Calu3 (cell line): ENCODE data around the gene TBC1D10B. TPM values are rescaled to one million over a fixed set of nuclear protein-coding genes. Genes with fewer than 3 reads are reported as not detected.

Experiments
- BruUV-seq: library from RNA; stranded (reverse); fragments of 400-500 nt; replicated peaks from 2 replicates; lab custom pipeline; 2021; lab: Mats Ljungman, UMichigan
- CTCF ChIA-PET: fragments of 300-600 bp; sonication (Branson Sonifier 250); formaldehyde crosslinking; loops from one replicate; lab custom pipeline; 2022; ENCODE audit warnings: antibody characterized with exemption; lab: Charles Lee
- DNase-seq: peaks from one replicate; pipeline ENCODE4 v3.0.0; 2022
- H3K27ac Mint-ChIP-seq: one replicate; pipeline ENCODE4 v1.8.0; 2022; ENCODE audit warnings: mixed read lengths; ENCODE audit not compliant: unreplicated experiment
- H3K27me3 Mint-ChIP-seq: one replicate; pipeline ENCODE4 v1.8.0; 2022; ENCODE audit warnings: mixed read lengths; ENCODE audit not compliant: unreplicated experiment
- H3K36me3 Mint-ChIP-seq: one replicate; pipeline ENCODE4 v1.8.0; 2022; ENCODE audit warnings: mild to moderate bottlenecking, moderate library complexity, mixed read lengths; ENCODE audit not compliant: insufficient read depth, unreplicated experiment
- H3K4me1 Mint-ChIP-seq: one replicate; pipeline ENCODE4 v1.8.0; 2022; ENCODE audit warnings: mild to moderate bottlenecking, low read depth, mixed read lengths; ENCODE audit not compliant: unreplicated experiment
- H3K4me3 Mint-ChIP-seq: one replicate; pipeline ENCODE4 v1.8.0; 2022; ENCODE audit warnings: mild to moderate bottlenecking, low read depth, moderate library complexity, mixed read lengths; ENCODE audit not compliant: unreplicated experiment
- H3K9me3 Mint-ChIP-seq: one replicate; pipeline ENCODE4 v1.8.0; 2022; ENCODE audit warnings: low read depth, mixed read lengths; ENCODE audit not compliant: unreplicated experiment
- CTCF ChIP-seq: fragments of 200-600 bp; IDR thresholded peaks from one replicate; pipeline ENCODE4 v1.8.0; 2022; ENCODE audit warnings: antibody characterized with exemption; ENCODE audit not compliant: unreplicated experiment
- intact Hi-C: fragments of 100-400 bp; cut with micrococcal nuclease; formaldehyde crosslinking; loops from one replicate; pipeline ENCODE4 v1.10.0; 2022; ENCODE audit not compliant: unreplicated experiment
- total RNA-seq: library from RNA; stranded (reverse); gene quantifications from 2 replicates; pipeline ENCODE4 v1.2.3, GENCODE V29; 2022

The TBC1D10B gene
- total RNA-seq, 1 experiment from 2014 or later, result 66.4 TPM

GRCh38 chr16:30379158-30379783, 9.0 kb upstream of the TBC1D10B start:
- Mint-ChIP-seq H3K4me3 (peak overlapping the region; percentile 99), H3K27ac (peak overlapping the region; percentile 87), H3K36me3 (peaks cover 44% of the 10 kb centered on the region), H3K27me3 (no peaks in the 10 kb centered on the region), H3K9me3 (no peaks in the 10 kb centered on the region), H3K4me1 (peaks cover 24% of the 10 kb centered on the region)
- TF ChIP-seq CTCF, result no peak
- DNase-seq, result no peak
- intact Hi-C loops, result no loop called here
- no TSS peak for BruUV-seq
- CTCF ChIA-PET, result no interaction called here

GRCh38 chr16:30378236-30379157, 8.2 kb upstream of the TBC1D10B start:
- Mint-ChIP-seq H3K9me3 (no peaks in the 10 kb centered on the region), H3K27ac (peak overlapping the region; percentile 87), H3K36me3 (peaks cover 44% of the 10 kb centered on the region), H3K27me3 (no peaks in the 10 kb centered on the region), H3K4me3 (peak overlapping the region; percentile 99), H3K4me1 (peaks cover 24% of the 10 kb centered on the region)
- CTCF ChIA-PET, result interaction anchor here (0.9 to 1.2 kb wide), 4 partner anchors 8 to 256 kb away, joined by 3 to 7 read pairs (median 4); partner anchors contain the start of genes TBC1D10B and ZNF771
- peak; percentile 9 for TF ChIP-seq CTCF
- intact Hi-C loops, result no loop called here
- DNase-seq, result peak; percentile 99
- BruUV-seq, result no TSS peak

GRCh38 chr16:30377812-30378235, 7.5 kb upstream of the TBC1D10B start:
- DNase-seq, result peak; percentile 88
- CTCF ChIA-PET, result interaction anchor here (0.9 to 1.2 kb wide), 4 partner anchors 8 to 256 kb away, joined by 3 to 7 read pairs (median 4); partner anchors contain the start of genes TBC1D10B and ZNF771
- H3K4me1 Mint-ChIP-seq, result peaks cover 24% of the 10 kb centered on the region
- H3K27me3 Mint-ChIP-seq, result no peaks in the 10 kb centered on the region
- TSS peak; percentile 80 for BruUV-seq
- peaks cover 40% of the 10 kb centered on the region for H3K36me3 Mint-ChIP-seq
- intact Hi-C loops, result no loop called here
- peak overlapping the region; percentile 99 for H3K4me3 Mint-ChIP-seq
- TF ChIP-seq CTCF, result no peak
- H3K9me3 Mint-ChIP-seq, result no peaks in the 10 kb centered on the region
- H3K27ac Mint-ChIP-seq, result peak overlapping the region; percentile 87

- Mint-ChIP-seq H3K27ac (peak overlapping the region; percentile 87), H3K36me3 (peaks cover 40% of the 10 kb centered on the region), H3K4me3 (peak overlapping the region; percentile 99), H3K9me3 (no peaks in the 10 kb centered on the region), H3K4me1 (peaks cover 26% of the 10 kb centered on the region), H3K27me3 (no peaks in the 10 kb centered on the region)
- intact Hi-C loops, result no loop called here
- TF ChIP-seq CTCF, result no peak
- no TSS peak for BruUV-seq
- CTCF ChIA-PET, result interaction anchor here (1.1 to 1.2 kb wide), 2 partner anchors 30 to 32 kb away, joined by 3 to 7 read pairs; partner anchors contain the start of gene ZNF771
- DNase-seq, result no peak
Measured at GRCh38 chr16:30377050-30377811, 6.9 kb upstream of the TBC1D10B start.
